Thyroid gland (tissue), 4 donors: ENCODE data around the gene TP53AIP1. TPM values are rescaled to one million over a fixed set of nuclear protein-coding genes. Genes with fewer than 3 reads are reported as not detected.

Source experiments
- DNase-seq, 2 donors: peaks; one replicate each; pipeline ENCODE4 v3.0.0-alpha.2; 2019
- H3K27ac ChIP-seq, 3 donors: fragments of 200-600 bp; sonication (generic); 1 replicate in 2 of 3; 2 replicates in 1 of 3; pipeline ENCODE4 v1.5.1; 2016 to 2019; ENCODE audit warnings: mild to moderate bottlenecking in 1 of 3, moderate library complexity in 1 of 3
- H3K27me3 ChIP-seq: fragments of 200-600 bp; sonication (generic); one replicate; pipeline ENCODE4 v1.5.1; 2019
- H3K36me3 ChIP-seq, 2 donors: fragments of 200-600 bp; sonication (generic); one replicate each; pipeline ENCODE4 v1.5.1; 2016 to 2019
- H3K4me1 ChIP-seq, 2 donors: fragments of 200-600 bp; sonication (generic); one replicate each; pipeline ENCODE4 v1.5.1; 2017 to 2019
- H3K4me3 ChIP-seq, 3 donors: fragments of 200-600 bp; sonication (generic); replicated peaks in 1 of 3; 1 replicate in 2 of 3; 2 replicates in 1 of 3; pipeline ENCODE4 v1.5.1; 2016; ENCODE audit warnings: mild to moderate bottlenecking in 1 of 3
- H3K9me3 ChIP-seq: fragments of 200-600 bp; sonication (generic); one replicate; pipeline ENCODE4 v1.5.1; 2017
- CTCF ChIP-seq, 6 experiments: fragments of 200-600 bp in 3 of 6; fragments of 450-650 bp in 3 of 6; sonication (generic) in 3 of 6; IDR thresholded peaks; one replicate each; pipeline ENCODE4 v1.5.1; 2016 to 2019; ENCODE audit warnings: antibody characterized with exemption in 6 of 6, mild to moderate bottlenecking in 2 of 6, inconsistent platforms in 1 of 6, moderate library complexity in 1 of 6
- POLR2A ChIP-seq, 2 donors: fragments of 450-650 bp; IDR thresholded peaks; one replicate each; pipeline ENCODE4 v1.6.1; 2017; ENCODE audit warnings: antibody characterized with exemption in 2 of 2, mild to moderate bottlenecking in 2 of 2, moderate library complexity in 1 of 2
- WGBS, 2 donors: methylation state at CpG; one replicate each; pipeline ENCODE4 v1.1.5; 2017; 5-methylcytosine and 5-hydroxymethylcytosine counted together
- intact Hi-C: fragments of 100-400 bp; cut with DNase I; formaldehyde crosslinking; loops from one replicate; pipeline ENCODE4 v1.15.1; 2023
- total RNA-seq, 4 donors: library from RNA; depleted of rRNA; stranded (reverse); fragments of >200 nt; gene quantifications; one replicate each; pipeline ENCODE4 v1.2.3, GENCODE V29; 2016

Gene TP53AIP1
- total RNA-seq, 4 donors from 2014 or later, result not detected

- TF ChIP-seq CTCF (IDR thresholded peaks at IDR 0.05), result no peak
- no peak for TF ChIP-seq POLR2A (IDR thresholded peaks at IDR 0.05)
- DNase-seq, result no peak
- Histone ChIP-seq H3K36me3 (no peaks in the 10 kb centered on the region), H3K27ac (no peak overlapping the region), H3K4me3 (no peak overlapping the region), H3K27me3 (no peaks in the 10 kb centered on the region), H3K9me3 (no peaks in the 10 kb centered on the region), H3K4me1 (peaks cover 4 to 21% of the 10 kb centered on the region in 2 donors)
- 82 to 93% methylated on average over 1 of the region's 1 CpG for WGBS, 2 donors
- intact Hi-C loops, result no loop called here
Observed at GRCh38 chr11:128897826-128898225, 44.8 kb downstream of the TP53AIP1 start.

- 57 to 71% methylated on average over 2 of the region's 2 CpGs for WGBS, 2 donors
- no peak overlapping the region for H3K27ac ChIP-seq
- no peaks in the 10 kb centered on the region for H3K36me3 ChIP-seq
- intact Hi-C loops, result no loop called here
- no peak overlapping the region for H3K4me3 ChIP-seq
- no peaks in the 10 kb centered on the region for H3K27me3 ChIP-seq
- H3K4me1 ChIP-seq, result peaks cover 8 to 27% of the 10 kb centered on the region in 2 donors
- no peaks in the 10 kb centered on the region for H3K9me3 ChIP-seq
- no peak for DNase-seq
- no peak for TF ChIP-seq POLR2A (IDR thresholded peaks at IDR 0.05)
- TF ChIP-seq CTCF (IDR thresholded peaks at IDR 0.05), result no peak
Observed at GRCh38 chr11:128896356-128896755, 46.3 kb downstream of the TP53AIP1 start.

- Histone ChIP-seq H3K9me3 (no peaks in the 10 kb centered on the region), H3K4me1 (peaks cover 11 to 29% of the 10 kb centered on the region in 2 donors), H3K36me3 (no peaks in the 10 kb centered on the region), H3K27ac (no peak overlapping the region), H3K27me3 (no peaks in the 10 kb centered on the region), H3K4me3 (no peak overlapping the region)
- WGBS, 2 donors, result 94 to 96% methylated on average over 7 to 8 of the region's 9 CpGs
- no peak for DNase-seq
- intact Hi-C loops, result no loop called here
- TF ChIP-seq POLR2A (IDR thresholded peaks at IDR 0.05) (no peak), CTCF (IDR thresholded peaks at IDR 0.05) (no peak)
Observed at GRCh38 chr11:128895526-128895925, 47.1 kb downstream of the TP53AIP1 start.

GRCh38 chr11:128894685-128895084 lies 48.0 kb downstream of the TP53AIP1 start:
- H3K9me3 ChIP-seq, result no peaks in the 10 kb centered on the region
- peak; percentile 86 for DNase-seq
- peak overlapping the region in 2 of 3 donors; percentile 32 to 58 for H3K27ac ChIP-seq
- TF ChIP-seq CTCF (IDR thresholded peaks at IDR 0.05), result no peak
- no peak for TF ChIP-seq POLR2A (IDR thresholded peaks at IDR 0.05)
- H3K4me1 ChIP-seq, result peaks cover 16 to 35% of the 10 kb centered on the region in 2 donors
- no peaks in the 10 kb centered on the region for H3K27me3 ChIP-seq
- intact Hi-C loops, result no loop called here
- WGBS, 2 donors, result 16 to 33% methylated on average over 6 of the region's 6 CpGs
- no peaks in the 10 kb centered on the region for H3K36me3 ChIP-seq
- no peak overlapping the region for H3K4me3 ChIP-seq

GRCh38 chr11:128894286-128894681 lies 48.4 kb downstream of the TP53AIP1 start:
- intact Hi-C loops, result no loop called here
- Histone ChIP-seq H3K27me3 (no peaks in the 10 kb centered on the region), H3K9me3 (no peaks in the 10 kb centered on the region), H3K4me3 (no peak overlapping the region), H3K4me1 (peaks cover 16 to 35% of the 10 kb centered on the region in 2 donors), H3K36me3 (no peaks in the 10 kb centered on the region), H3K27ac (peak overlapping the region; percentile 25 to 58 (median 58))
- TF ChIP-seq POLR2A (IDR thresholded peaks at IDR 0.05) (no peak), CTCF (IDR thresholded peaks at IDR 0.05) (no peak)
- no peak for DNase-seq
- WGBS, 2 donors, result 42 to 51% methylated on average over 3 of the region's 3 CpGs
